HG02943 (cell line): Measurements from ENCODE around the gene RASAL1.
"Not testable (repeated sequence)": the region's sequence is repeated elsewhere in the genome, so short reads cannot be mapped to it uniquely, and the experiment has no call there.

Source experiments
- ATAC-seq: cut with Tn5 transposase; IDR thresholded peaks from one replicate; pipeline ENCODE4 v1.9.1; 2021; ENCODE audit warnings: mild to moderate bottlenecking, low read depth, moderate library complexity; ENCODE audit not compliant: unreplicated experiment

RASAL1 gene

DNA sequence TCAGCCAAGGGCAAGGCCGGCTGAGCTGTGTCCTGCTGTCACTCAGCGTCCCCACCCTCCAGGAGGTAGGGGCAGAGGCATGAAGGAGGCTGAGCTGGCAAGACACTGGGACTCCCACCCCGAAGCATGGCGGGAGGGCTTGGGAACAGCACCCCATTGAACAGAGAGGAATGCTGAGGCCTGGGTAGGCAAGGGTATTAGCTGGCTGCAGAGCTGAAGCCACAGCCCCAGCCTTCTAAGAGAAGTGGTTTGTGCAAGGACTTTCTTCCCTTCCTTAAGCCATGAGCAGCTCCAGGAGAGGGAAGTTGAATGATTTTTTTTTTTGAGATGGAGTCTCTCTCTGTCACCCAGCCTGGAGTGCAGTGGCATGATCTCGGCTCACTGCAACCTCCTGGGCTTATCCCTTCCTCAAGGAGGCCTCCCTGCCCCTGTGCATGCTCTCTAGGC lies 7.3 kb upstream of the RASAL1 start:
- ATAC-seq: no peak

GRCh38 chr12:113142173-113142885 lies 6.8 kb upstream of the RASAL1 start:
- ATAC-seq: no peak

GRCh38 chr12:113141716-113142115 lies 6.2 kb upstream of the RASAL1 start:
- not testable (repeated sequence) for ATAC-seq

DNA sequence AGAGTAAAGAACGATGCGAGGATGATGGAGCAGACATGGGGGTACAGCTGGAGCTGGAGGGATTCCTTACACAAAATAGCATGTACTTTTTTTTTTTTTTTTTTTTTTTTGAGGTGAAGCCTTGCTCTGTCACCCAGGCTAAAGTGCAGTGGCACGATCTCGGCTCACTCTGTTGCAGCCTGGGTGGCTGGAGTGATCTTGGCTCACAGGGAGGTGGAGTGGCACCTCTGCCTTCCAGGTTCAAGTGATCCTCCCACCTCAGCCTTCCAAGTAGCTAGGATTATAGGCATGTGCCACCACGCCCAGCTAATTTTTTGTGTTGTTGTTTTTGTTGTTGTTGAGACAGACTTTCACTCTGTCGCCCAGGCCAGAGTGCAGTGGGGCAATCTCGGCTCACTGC lies 5.1 kb upstream of the RASAL1 start:
- no peak for ATAC-seq

- no peak for ATAC-seq
Observed at GRCh38 chr12:113138826-113139225, 3.3 kb upstream of the RASAL1 start.

DNA sequence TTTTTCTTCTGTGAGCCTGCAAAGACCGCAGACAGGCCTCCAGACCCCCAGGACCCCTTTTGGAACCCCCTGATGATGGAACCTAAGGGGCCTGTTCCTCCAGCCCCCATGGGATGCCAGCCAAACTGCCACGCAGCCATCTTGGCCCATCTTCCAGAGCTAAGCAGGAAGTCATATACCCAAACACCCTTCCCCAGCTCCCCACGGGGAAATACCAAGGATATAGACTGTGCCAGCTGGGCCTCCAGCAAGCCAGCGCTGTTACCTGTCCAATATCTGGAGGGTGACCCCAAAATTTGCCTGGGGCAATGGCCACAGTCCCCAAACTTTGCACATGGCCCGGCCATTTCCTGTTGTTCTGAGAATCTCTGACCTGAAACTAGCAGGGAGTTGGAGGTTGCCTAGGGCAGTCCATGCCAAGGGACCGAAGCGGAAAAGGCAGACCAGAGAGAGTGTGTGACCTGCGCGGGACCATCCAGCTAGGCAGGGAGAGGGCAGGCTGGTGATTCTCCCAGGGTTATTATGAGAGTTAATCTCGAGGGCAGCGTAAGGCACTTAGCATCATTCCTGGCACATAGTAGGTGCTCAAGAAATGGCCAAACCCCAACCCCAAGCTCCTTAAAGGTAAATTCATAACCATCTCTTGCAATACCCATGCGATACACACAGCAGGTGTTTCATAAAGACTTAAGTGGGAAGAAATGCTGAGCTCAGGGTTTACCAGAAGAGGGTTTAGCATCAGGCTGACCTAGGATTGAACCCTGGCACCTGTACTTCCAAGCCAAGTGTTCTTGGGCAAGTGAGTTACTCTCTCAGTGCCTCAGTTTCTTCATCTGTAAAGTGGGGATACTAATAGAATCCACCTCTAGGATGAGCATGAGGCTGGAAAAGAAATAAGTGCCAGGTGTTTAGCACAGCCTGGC lies 2.6 kb upstream of the RASAL1 start:
- ATAC-seq: no peak

GRCh38 chr12:113136990-113137511 lies 1.5 kb upstream of the RASAL1 start:
- ATAC-seq: no peak

DNA sequence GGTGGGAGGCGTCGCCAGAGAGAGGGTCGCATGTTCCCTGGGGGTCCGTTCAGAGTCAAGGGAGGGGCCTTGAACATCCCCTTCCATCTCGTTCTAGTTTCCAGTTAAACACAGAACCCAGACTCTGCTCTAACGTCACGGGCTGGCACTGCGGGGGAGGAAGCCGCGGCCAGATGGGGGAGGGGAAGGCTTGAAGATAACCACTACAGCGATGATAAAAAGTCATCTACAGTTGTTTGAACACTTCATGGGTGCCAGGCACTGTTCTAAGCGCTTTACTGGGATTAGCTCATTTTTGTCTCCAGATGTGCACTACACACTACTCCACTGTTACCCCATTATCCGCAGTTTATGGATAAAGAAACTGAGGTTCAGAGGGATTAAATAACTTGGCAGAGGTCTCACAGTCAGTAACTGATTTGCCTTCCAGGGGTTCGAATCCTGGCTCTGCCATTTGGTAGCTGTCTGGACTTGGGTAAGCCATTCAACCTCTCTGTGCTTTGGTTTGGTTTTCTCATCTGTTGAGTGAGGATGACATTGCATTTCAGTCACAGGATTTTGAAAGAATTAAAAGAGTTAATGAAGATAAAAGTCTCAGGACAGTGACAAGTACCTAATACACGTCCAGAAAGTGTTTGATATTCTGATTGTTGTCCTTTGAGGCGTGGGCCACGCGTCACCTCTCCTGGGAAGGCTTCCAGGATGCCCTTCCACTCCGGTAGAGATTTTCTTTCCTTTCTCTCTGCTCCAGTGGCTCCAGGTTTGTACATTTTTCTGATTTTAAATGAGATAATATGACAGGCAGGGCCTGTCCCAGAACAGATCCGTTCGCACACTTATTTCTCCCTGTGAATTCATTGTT lies 798 bp upstream of the RASAL1 start:
- no peak for ATAC-seq

DNA sequence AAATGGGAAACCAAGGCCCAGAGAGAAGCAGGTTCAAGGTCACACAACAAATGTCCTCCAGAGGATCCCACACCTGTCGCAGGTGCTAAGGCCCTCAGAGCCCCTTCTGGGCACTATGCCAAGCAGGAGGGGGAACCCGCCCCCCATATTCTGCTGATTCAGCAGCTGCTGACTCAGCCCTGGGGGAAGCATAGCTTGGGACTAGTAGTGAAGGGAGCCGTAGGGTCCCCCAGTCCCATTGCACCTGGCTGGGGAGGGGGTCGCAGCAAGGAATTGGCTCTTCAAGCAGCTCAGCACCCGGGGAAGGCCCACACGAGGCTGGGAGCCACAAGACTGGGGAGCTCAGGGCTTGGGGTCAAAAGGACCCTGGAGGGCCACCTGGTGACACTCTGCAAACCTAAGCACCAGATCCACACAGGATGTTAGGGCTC lies 1.0 kb downstream of the RASAL1 start:
- no peak for ATAC-seq

DNA sequence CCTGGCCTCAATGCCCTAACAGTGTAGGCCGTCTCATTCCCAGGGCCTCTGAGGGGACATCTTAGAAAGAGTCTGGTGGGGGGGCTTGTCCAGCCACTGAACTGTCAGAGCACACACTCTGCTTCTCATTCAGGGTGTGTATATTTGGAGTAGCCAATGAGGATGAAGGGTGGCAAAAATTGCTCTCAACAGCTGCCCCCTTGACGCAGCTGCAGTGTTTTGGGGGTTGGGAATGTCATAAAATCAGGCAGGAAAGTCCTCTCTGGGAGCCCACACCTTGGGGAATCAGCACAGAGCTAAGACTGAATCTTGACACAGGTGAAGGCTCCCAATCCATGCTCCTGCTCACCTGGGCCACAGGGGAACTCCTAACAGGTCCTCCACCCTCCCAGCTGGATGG lies 1.5 kb downstream of the RASAL1 start:
- ATAC-seq: no peak

DNA sequence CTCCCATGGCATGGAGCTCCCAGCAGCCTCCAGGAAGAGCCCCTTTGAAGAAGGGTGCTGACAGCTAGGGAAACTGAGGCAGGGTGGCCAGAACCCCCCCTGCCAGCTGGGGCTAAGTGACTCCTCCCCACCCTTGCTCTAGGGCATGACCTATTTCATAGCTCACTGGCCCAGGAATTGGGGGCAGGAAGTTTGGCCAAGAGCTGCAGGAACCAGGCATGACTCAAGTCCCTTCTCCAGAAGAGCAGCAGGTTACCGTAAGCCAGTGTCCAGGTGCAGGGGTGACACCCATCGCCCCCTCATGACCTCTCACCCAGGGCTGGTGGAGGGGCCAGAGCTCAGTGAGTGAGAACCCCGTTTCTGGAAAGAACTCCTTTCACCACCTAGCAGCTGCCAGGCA lies 1.9 kb downstream of the RASAL1 start:
- ATAC-seq: no peak

- no peak for ATAC-seq
Observed at GRCh38 chr12:113133036-113133435, 2.5 kb downstream of the RASAL1 start.

- ATAC-seq: no peak
Observed at GRCh38 chr12:113131556-113131955, 4.0 kb downstream of the RASAL1 start.

DNA sequence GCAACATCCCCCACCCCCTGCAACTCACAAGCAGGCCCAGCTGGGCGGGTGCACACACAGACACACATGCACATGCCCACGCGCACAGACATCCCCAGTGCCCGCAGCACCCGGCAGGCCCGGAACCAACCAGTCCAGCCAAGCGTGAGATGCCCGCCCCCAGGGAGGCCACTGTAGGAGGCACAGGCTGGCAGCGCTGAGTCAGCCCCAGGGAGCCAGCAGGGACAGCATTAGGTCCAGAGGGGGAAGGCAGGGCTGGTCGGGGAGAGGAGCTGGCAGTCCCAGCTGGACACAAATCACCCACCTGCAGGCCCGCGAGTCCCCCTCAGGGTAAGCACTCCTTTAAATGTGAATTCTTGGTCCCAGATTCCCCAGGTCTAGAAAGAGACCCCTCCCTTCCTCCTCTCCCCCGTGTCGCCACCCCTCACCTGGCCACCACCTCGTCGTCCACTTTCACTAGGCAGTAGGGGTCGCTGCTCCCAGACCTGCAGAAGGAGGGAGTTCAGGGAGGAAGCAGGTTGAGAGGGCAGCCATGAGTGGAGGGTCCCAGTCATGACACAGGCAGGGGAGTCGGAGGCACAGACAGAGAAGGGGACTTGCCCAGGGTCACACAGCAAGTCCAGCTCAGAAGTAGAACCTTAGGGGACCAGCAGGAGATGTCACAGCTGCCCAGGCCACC lies 5.0 kb downstream of the RASAL1 start:
- no peak for ATAC-seq

DNA sequence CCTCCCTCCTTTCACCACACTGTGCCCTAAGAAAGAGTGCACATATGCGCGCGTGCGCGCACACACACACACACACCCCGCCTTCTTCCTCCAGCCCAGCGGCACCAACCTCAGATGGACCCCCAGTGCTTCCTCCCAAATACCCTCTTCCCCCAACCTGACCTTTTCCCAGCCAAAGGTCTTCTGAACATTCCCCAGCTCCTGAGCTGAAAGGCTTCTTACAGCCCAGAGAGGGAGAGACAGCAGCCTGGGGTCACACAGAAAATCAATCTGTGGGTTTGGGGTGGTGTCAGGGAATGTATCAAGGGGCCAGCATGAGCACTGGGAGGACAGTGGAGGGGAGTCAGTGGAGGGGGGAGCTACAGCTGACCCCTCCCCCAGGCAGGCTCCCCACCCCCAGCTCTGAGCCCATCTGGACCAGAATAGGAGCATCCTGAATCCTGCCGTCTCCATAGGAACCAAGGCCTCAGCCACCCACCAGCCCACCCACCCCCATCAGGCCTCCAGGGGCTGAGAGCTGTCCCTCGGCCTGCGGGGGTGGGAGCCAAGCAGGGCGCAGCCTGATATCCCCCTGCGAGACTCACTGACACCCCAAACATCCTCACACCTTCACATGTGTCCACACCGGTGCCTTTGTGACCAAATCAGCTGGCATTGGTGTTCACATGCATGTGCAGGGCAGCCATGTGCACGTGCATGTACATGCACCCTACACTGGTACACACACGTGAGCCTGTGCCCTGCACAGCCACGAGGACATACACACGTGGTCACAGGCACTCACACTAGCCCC lies 5.7 kb downstream of the RASAL1 start:
- ATAC-seq: no peak

DNA sequence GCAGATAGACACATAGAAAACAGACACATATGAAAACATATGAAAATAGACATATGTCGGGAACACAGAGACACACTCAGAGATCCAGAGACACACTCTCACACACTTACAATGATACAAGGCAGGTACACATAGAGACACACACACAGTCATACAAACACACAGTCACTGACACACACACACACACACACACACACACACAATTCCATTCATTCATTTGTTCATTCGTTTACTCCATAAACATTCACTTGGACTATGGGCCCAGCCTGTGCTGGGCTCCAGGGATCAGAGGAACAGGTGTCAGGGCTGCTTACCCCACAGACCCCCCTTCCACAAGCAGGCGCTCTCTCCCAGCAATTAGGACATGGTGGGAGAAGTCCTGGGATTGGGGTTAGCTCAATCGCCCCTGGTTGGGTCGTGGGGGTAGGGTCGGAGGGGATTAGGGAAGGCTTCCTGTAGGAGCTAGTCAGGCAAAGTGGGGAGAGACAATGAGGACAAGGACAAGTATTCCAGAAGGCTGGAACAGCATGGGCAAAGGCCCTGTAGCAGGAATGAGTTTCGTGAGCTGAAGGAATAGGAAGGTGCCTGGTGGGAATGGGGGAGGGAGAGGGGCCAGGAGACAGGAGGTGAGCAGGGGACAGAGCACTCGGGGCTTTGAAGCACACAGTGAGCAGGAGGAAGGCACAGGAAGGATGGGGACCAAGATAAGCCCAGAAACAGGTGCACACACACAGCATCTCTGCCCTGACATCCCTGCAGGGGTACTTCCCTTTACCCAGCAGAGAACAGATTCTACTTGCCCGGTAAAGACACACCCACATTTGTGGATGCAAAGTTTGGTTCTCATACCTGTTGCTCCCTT lies 6.5 kb downstream of the RASAL1 start:
- no peak for ATAC-seq

- no peak for ATAC-seq
Observed at GRCh38 chr12:113127791-113128199, 7.8 kb downstream of the RASAL1 start.

- ATAC-seq: no peak
Observed at GRCh38 chr12:113120670-113121370, 14.7 kb downstream of the RASAL1 start.
